Esophagus muscularis mucosa (tissue), 4 donors: ENCODE measurements around the gene SIRT7. TPM values are rescaled to one million over a fixed set of nuclear protein-coding genes. Genes with fewer than 3 reads are reported as not detected.

Experiments
- total RNA-seq, 4 donors: library from RNA; depleted of rRNA; stranded (reverse); fragments of >200 nt; gene quantifications; one replicate each; pipeline versions ENCODE4 v1.1.0 to v1.2.1, GENCODE V29; 2016

SIRT7 gene
- total RNA-seq, 4 donors from 2014 or later: 13.9 to 27.0 (median 19.9) TPM

Other genes with a start within 250 kb of the SIRT7 start
- gene ARL16, start 234.4 kb downstream of the SIRT7 start, total RNA-seq: 10 to 100 TPM; 23.7 to 38.3 (median 27.3) TPM
- 10 to 100 TPM; 47.8 to 99.1 (median 65.5) TPM for gene HGS, start 234.2 kb downstream of the SIRT7 start, total RNA-seq
- 10 to 100 TPM; 24.5 to 47.9 (median 39.2) TPM for gene MRPL12, start 214.8 kb downstream of the SIRT7 start, total RNA-seq
- gene SLC25A10, start 205.9 kb downstream of the SIRT7 start, total RNA-seq: 1 to 10 TPM; 2.1 to 5.5 (median 4.8) TPM
- under 1 TPM in 2 of 4 donors, not detected in 2; 0.17 to 0.40 TPM for gene GCGR, start 114.0 kb downstream of the SIRT7 start, total RNA-seq
- 100 to 1,000 TPM in 3 of 4 donors, 10 to 100 TPM in 1; 83.5 to 146 (median 114) TPM for gene MCRIP1, start 84.9 kb downstream of the SIRT7 start, total RNA-seq
- gene PPP1R27, start 83.1 kb downstream of the SIRT7 start, total RNA-seq: not detected
- gene P4HB, start 57.6 kb downstream of the SIRT7 start, total RNA-seq: 100 to 1,000 TPM; 269 to 334 (median 313) TPM
- 100 to 1,000 TPM; 115 to 229 (median 202) TPM for gene ARHGDIA, start 46.8 kb downstream of the SIRT7 start, total RNA-seq
- 10 to 100 TPM; 44.0 to 67.7 (median 56.5) TPM for gene ALYREF, start 26.6 kb downstream of the SIRT7 start, total RNA-seq
- gene ANAPC11, start 26.5 kb downstream of the SIRT7 start, total RNA-seq: 100 to 1,000 TPM; 131 to 139 (median 135) TPM
- gene NPB, start 15.9 kb downstream of the SIRT7 start, total RNA-seq: 1 to 10 TPM in 1 of 4 donors, under 1 TPM in 1, not detected in 2; 0.78 to 1.8 TPM
- gene PCYT2, start 6.8 kb downstream of the SIRT7 start, total RNA-seq: 10 to 100 TPM; 27.4 to 38.7 (median 33.3) TPM
- gene MAFG, start 9.6 kb upstream of the SIRT7 start, total RNA-seq: 10 to 100 TPM; 23.7 to 41.7 (median 33.6) TPM
- gene PYCR1, start 19.1 kb upstream of the SIRT7 start, total RNA-seq: 1 to 10 TPM; 2.1 to 6.5 (median 4.6) TPM
- gene MYADML2, start 29.1 kb upstream of the SIRT7 start, total RNA-seq: not detected
- gene NOTUM, start 43.0 kb upstream of the SIRT7 start, total RNA-seq: under 1 TPM in 1 of 4 donors, not detected in 3; 0.83 TPM
- 10 to 100 TPM; 15.9 to 18.4 (median 17.3) TPM for gene ASPSCR1, start 59.5 kb upstream of the SIRT7 start, total RNA-seq
- 100 to 1,000 TPM in 2 of 4 donors, 10 to 100 TPM in 2; 62.5 to 109 (median 95.5) TPM for gene CENPX, start 104.7 kb upstream of the SIRT7 start, total RNA-seq
- 10 to 100 TPM in 2 of 4 donors, 1 to 10 TPM in 2; 6.6 to 15.8 (median 11.5) TPM for gene LRRC45, start 105.1 kb upstream of the SIRT7 start, total RNA-seq
- gene RAC3, start 113.5 kb upstream of the SIRT7 start, total RNA-seq: 1 to 10 TPM; 1.8 to 2.5 (median 2.2) TPM
- gene DCXR, start 119.5 kb upstream of the SIRT7 start, total RNA-seq: 100 to 1,000 TPM in 2 of 4 donors, 10 to 100 TPM in 2; 78.6 to 135 (median 102) TPM
- gene RFNG, start 133.6 kb upstream of the SIRT7 start, total RNA-seq: 10 to 100 TPM; 32.4 to 54.8 (median 42.5) TPM
- gene GPS1, start 133.7 kb upstream of the SIRT7 start, total RNA-seq: 100 to 1,000 TPM in 2 of 4 donors, 10 to 100 TPM in 2; 64.4 to 108 (median 85.4) TPM
- 10 to 100 TPM; 42.2 to 77.1 (median 52.6) TPM for gene DUS1L, start 147.6 kb upstream of the SIRT7 start, total RNA-seq
- 10 to 100 TPM; 30.3 to 63.6 (median 44.8) TPM for gene FASN, start 180.1 kb upstream of the SIRT7 start, total RNA-seq